Fibroblast of the conjunctiva (primary cell): ENCODE data around the gene FER1L5.

Experiments used
- DNase-seq: peaks from one replicate; pipeline ENCODE4 v3.0.0-alpha.2; 2010; ENCODE audit warnings: low read depth

Gene FER1L5

DNA sequence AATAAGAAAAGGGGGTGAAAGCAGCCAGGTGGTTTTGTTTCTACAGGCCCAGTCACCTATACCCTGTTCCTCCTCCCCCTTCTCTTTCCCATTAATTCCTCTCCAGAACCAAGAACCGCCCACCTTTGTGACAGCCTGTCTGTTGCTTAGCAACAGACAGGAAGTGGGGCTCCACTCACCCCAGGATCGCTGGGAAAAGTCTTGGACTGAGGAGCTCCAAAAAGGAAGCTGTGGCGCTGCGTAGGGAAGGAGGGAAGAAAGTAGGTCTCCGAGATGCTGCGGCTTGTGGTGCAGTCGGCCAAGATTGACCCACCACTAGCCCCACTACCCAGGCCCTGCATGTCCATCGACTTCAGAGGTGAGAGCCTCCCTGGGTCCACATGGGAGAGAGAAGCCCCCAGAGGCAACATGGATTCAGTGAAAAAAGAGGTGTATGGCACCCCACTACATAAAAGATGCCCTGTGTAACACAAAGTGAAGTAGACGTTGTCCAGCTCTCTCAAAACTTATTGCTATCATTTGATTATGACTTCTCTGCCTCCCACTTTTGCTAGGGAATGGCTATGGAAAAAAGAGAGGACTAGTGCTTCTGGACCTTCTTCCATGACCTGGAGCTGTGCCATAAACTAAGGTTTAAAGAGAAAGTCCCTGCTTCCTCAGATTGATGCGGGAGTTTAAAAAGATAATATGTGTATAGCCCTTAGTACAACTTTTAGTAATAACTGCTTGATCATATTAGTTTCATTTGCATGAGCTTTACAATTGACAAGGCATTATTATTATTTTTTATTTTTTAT, at the start of gene FER1L5:
Gene FER1L5, plus strand, starts transcription at position 201 of the 797 bp plus-strand sequence. Its CDS starts 73 bp downstream, at position 274.
- no peak for DNase-seq

DNA sequence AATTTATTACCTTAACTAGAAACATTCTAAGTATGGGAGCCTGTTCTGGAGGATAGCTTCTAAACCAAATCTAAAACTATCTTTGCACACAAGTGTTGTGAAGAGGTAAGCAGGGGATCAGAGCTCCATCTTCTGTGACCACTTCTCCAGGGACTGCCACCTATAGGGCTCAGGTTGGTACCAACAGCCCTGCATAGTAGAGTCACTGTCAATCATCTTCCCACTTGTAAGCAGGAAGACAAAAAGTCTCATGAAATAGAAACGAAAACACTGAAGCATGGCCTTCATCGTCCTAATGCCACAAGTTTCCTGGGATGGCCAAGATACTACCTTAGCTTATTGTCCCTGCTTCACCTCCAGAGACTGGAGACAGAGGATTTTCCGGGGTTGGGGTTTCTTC, 48.3 kb upstream of the FER1L5 start:
- no peak for DNase-seq

DNA sequence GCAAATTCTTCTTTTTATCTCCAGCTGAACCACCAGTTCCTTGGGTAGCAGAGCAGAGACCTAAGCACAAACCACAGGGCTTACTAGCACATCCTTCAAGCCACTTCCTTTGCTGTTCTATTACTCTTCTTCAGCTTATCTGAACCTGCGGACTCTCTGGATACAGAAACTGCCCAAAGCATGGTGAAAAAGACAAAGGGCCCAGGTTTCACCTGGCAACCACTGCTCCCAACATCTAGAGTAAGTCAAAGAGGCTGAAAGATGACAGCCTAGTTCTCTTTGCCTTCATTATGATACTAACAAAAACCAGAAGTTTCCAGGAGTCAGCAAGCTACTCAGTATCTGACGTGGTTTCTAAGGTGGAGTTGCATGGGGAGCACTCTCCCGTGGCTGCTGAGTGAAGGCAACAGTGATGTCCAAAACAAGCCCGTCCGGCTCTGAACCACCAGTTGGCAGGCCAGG, 47.8 kb upstream of the FER1L5 start:
- DNase-seq: no peak

DNA sequence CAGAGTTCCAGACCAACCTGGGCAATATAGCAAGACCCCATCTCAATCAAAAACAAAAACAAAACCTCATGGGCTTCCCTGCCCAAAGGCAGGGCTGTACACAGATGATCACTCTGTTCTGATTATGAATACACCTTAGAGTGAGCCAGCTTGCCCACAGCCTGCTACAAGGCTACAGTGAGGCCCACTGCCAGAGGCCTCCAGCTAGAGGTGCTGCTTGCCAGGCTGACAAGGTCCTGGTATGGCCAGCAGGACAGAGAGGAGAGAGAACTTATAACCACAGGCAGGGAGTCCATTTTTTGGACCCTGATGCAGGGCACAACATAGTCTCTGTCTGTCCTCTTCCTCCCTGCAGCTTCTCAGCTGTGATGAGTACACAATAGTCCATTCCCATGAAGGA, 46.0 kb upstream of the FER1L5 start:
- DNase-seq: no peak

DNA sequence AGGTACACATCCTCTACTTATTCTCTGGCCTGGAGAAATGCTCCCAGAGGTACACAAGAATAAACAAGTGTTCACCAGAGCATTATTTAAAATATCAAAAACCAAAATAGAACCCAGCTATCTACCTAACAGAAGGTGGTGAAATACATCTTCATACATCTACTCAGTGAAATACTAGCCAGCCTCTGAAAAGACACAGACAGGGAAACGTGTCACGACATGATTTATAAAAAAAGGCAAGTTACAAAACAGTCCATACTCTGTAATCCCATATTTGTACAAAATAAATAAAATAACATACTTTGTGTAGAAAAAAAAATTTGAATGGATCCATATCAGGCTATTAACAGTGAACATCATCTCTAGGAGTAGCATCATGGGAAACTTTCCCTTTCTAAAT, 42.6 kb upstream of the FER1L5 start:
- no peak for DNase-seq

DNA sequence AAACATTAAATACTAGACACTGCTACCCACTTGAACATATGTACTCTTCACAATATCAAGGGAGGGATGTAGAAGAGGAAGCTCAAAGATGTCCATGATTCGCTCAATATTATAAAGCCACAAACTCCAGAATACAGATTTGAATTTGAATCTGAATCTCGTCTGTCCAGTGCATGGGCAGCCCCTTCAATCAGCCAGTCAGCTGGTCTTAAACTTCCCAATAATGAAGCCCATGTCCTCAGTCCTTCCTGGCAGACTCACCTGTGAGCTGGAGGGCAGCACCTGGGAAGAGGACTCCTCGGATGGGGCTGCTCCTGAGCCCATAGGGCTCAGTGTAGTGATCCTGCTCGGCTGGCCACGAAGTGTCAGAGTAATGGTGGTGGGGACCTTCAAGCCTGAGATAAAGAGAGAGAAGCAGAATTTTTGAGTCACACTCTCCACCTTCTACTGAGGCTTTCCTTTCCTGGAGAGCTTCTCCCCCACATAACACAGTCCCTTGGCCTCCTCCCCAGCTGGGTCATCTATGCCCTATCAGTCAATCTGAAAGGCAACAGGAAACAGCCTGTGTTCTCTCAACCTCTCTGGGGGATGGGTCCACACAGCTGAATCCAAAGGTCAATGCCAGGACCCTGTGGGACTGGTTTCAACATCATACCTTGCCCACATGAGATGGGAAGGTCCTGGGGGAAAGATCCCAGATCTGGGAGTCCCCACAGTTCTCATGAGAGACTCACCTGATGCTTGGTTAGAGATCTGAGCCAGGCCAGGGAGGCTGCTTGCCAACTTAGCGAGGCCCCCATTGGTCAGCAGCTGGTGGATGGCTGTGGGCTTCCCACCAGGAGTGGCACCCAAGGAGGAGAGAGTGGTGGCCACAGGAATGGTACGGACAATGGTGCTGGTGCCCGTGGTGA, 40.9 kb upstream of the FER1L5 start:
- DNase-seq: no peak

DNA sequence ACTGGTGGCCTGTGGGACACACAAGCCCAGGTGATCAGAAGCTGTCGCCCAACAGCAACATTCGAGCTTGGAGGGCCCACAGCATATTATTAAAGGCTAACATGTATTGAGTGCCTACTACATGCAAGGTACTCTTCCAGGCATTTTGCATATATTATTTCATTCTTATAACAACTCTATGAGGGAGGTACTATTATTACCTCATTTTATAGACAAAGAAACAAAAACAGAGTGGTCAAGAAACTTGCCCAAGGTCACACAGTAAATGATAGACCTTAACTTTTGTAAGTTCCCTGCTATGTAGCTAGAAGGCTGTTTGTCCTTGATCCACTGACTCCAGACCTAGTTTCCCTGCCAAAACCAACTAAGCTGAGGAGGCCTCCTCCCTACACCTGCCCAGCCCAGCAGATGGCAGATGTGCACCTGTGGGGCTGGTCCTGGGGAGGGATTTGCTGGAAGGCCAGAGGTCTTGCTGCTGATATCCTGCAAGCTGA, 40.2 kb upstream of the FER1L5 start:
- DNase-seq: no peak

DNA sequence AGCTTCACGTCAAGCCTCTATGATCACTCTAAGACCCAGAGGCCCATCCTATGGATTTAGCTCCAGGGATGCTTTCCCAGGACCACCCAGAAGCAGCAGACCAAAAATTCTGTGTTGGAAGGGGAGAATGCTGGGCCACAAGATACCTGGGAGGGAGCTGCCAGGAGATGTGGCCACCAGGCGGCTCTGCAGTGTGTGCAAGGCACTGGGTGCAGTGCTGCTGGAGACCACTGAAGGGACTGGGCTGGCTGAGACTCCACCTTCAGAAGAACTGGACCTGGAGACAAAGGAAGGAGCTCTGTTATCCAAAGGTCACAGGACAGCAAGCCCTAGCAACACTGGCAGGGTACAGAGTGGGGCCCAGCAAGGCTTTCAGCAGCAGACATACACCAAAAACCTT, 38.5 kb upstream of the FER1L5 start:
- no peak for DNase-seq

DNA sequence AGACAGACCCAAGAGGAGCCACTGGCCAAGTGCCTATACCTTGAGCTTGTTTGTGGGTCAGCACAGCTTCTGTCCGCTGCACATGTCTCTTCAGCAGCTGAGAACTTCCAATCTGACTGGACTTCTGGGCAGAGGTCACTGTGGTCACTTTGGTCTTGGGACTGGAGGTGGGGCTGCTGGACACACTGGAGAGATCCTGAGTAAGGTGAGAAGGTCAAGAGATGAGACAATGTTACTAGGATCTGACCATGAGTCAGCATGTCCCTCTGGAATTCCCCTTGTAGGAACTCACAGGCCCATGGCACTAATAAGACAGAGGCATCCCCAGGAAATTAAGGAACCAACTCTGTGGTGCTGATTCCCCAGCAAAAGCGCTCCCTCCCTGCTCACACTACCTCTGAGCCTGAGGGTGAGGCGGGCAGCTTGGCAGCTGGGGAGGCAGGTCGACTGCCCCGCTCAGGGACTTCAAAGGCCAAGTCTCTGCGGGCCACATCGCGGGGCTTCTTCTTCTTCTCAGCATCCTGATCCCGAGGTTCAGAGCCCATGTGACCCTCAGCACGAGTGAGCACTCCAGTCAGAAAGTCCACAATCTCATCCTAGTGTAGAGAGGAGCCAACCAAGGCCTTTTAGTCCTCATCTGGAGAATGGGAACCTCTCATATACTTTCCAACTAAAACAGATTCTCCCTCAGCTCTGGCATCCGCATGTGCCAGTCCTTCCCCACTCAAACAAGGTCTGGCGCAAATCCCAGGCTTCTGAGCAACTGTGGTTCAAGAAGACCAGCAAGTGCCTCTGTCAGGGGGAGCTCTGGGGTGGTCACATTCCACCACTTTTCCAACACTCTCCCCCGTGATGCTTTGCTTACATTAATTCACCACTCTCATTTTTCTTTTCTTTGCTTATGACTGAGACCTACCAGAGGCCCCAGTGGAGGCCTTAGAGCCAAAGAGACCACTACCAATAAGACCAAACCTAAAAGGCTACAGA, 33.8 kb upstream of the FER1L5 start:
- DNase-seq: no peak

DNA sequence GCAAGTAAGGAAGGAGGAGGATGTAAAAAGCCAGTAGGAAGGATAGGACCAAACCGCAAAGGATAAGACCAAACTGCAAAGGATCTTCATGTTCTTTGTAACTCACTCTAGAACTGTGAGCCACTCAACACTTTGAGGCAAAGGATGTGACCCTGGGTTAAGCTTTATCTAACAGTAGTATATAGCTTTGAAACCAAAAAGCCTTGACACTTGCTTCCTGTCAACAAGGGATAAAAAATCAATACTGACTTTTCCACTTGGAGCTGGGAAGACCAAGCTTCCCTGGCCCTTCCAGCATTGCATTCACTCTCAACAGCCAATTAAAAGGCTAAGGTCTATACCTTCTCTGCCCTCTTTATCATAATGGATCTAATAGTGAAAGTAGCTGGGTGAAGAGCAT, 26.4 kb upstream of the FER1L5 start:
- DNase-seq: no peak

DNA sequence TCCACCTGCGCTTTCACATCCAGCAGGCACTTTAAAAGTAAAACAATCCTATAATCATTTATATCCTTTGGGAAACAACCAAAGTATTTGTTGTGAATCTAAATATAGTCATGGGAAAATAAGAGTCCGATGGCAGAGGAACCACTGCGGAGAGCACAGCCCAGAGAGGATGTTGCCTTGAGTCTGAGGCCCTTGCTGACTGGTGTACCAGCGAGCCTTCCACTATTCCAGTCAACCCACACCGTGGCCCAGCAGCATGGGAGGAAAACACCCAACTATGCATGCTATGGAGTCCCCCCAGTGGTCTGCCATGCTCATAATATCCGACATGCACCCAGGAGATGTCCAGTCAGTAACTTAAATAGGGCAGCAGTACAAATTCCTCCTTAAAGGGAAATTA, 26.0 kb upstream of the FER1L5 start:
- DNase-seq: no peak

DNA sequence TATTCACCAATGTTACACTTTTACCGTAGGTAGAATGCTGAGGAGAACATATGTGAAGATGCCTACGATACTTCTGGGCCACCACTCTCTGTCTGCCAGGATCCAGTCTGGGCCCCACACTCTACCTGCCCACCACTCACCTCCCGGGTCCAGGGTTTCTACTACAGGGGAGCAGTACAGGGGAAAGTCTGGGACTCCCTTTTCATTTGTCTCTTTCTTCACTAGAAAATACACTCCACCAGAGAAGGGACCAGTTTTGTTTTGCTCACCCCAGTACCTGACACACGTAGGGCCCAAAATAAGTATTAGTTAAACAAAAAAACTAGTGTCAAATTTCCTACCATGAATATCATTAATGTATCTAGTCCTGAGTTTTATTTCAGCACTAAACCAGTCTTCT, 25.6 kb upstream of the FER1L5 start:
- DNase-seq: no peak

DNA sequence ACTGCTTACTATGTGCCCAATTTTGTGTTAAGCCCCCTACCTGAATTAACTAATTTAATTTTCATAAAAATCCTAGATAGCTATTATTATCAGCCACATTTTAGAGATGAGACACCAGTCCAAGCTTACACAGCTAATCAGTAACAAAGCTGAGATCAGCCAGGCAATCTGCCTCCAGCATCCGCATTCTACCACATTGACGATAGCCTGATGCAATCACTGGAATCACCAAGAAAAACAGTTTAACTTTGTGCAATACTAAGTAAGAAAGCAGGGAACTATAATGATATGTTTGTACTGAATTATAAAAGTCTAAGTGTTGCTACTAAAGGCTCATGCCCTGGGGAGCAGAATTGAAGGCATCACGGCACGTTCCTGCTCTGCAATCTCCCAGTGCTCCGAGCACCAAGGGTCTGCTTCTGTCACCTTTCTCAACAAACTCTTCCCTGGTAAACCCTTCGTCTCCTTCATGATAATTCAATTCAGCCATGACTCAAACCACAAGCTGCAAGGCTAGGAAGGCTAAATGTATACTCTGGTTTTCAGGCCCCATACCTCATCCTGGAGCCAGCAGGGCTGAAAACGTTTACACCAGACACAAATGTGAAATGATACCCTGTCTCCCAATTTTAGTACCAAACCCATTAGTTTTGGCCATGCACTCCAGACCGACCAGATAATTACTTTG, 23.8 kb upstream of the FER1L5 start:
- DNase-seq: peak; percentile 90

DNA sequence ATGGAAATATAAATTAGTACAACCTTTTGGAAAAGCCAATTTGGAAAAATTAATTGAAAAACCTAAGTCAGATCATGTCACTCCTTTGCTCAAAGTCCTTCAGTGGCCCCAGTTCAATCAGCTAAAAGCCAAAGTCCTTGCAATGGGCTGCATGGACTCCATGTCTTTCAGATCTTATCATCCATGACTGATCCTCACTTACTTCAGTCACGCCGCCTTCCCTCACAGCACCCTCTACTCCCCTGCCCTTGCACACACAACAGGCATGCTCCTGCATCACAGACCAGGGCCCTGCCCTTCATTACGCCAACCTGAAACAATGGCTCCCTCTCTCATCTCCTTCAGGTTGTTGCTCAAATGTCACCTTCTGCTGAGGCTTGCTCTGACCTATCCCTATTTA, 20.0 kb upstream of the FER1L5 start:
- no peak for DNase-seq

DNA sequence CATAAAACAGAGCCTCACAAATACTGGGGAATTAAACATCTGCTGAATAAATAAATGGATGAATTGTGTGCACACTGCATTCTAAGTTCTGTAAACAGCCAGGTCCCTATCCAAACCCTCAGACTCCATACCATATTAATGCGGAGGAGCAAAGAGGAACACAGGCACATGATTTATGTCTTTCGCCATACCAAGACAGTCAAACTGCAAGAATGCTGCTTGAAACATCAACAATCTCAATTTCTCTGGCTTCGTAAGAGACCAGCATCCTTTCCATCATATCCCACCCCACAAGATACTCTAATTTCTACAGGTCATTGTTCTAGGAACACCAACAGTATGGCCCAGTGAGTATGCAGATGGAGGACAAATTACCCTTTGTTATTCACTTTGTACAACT, 19.4 kb upstream of the FER1L5 start:
- DNase-seq: no peak

DNA sequence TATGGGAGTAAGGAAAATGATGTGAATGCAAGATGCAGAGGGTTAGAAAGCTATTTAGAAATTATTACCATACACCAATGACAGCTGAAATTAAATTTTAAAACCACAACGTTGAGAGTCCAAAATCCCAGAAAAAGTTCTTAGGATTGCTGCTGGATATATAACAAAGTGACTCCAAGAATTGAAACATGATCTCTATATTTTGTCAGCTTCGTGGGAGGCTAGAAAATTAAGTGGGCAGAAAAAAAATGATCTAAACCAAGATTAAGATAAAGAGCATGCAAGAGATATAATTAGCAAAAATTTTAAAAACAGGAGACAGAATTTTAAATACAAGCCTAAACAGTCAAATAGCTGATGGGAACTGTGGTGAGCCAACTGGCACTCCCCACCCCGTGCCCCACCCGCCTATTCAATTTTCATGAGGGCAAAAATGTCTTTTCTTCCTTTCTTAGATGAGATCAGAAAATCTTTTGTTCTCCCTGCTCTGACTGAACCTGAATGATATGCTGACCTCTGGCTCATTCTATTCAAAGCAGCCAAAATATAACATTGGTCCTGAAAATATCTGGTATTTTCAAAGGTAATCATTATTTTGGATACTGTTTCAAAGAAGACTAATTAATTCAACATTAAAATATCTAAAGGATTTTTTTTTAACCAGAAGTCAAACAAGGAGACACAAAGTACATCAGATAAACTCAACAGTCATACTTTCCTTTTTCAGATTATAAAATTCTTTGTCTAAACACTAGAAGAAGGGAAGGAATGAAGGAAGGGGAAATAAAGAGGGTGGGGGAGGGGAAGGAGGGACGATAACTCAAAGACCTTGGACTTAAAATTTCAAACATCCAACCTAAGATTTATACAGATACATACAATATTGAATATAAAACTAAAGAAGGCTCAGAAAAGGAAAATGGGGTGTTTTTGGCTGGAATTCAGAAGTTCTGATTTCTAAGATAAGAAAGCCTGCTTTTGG, 16.7 kb upstream of the FER1L5 start:
- DNase-seq: no peak

DNA sequence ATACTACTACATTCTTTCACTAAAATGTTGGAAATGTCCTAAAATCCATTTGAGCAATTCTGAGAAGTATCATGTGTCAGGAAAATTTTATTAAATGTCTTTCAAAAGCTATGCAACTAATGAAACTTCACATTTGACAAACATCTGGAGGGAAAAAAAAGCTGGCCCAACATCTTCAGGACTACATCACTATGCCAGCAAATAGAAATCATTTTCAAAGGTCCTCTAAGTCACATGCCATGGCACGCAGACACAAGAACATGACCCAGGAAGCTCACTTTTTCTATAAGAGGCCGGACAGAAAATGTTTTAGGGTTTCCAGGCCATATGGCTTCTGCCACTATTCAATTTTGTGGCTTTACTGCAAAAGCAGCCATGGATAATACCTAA, 16.0 kb upstream of the FER1L5 start:
- no peak for DNase-seq

DNA sequence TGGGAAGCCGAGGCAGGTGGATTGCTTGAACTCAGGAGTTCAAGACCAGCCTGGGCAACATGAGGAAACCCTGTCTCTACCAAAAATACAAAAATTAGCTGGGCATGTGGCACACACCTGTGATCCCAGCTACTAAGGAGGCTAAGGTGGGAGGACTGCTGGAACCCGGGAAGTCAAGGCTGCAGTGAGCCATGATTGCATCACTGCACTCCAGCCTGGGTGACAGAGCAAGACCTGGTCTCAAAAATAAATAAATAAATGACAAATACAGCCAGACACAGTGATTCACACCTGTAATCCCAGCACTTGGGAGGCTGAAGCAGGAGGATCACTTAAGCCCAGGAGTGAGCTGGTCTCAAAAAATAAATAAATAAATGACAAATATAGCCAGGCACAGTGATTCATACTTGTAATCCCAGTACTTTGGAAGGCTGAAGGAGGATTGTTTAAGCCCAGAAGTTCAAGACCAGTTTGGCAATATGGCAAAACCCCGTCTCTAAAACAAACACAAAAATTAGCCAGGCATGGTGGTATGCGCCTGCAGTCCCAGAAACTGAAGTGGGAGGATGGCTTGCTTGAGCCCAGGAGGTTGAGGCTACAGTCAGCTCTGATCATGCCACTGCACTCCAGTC, 10.6 kb upstream of the FER1L5 start:
- DNase-seq: peak; percentile 27

DNA sequence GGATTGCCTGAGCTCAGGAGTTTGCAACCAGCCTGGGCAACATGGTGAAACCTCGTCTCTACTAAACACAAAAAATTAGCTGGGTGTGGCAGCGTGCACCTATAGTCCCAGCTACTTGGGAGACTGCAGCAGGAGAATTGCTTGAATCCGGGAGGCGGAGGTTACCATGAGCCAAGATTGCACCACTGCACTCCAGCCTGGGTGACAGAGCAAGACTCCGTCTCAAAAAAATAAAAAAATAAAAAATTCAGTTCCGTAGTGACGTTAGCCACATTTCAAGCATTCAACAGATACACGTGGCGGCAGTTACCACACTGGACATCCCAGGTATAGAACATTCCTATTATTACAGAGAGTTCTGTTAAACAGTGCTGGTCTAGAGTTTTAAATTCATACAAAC, 8.9 kb upstream of the FER1L5 start:
- no peak for DNase-seq
